Endothelial cell of umbilical vein (primary cell): Measurements from ENCODE around the gene RFPL1. TPM values are rescaled to one million over a fixed set of nuclear protein-coding genes. Genes with fewer than 3 reads are reported as not detected.

ENCODE experiments used
- BruUV-seq: library from RNA; stranded (reverse); fragments of 400-500 nt; replicated peaks from 2 replicates; lab custom pipeline; 2021; lab: Mats Ljungman, UMichigan
- CTCF ChIA-PET: fragments of 300-600, 350-600 bp; sonication (Branson Sonifier 250); formaldehyde crosslinking; loops from one replicate; lab custom pipeline; 2021; ENCODE audit warnings: antibody characterized with exemption, inconsistent platforms; lab: Charles Lee
- POLR2A ChIA-PET: fragments of 300-600, 350-600 bp; sonication (Branson Sonifier 250); formaldehyde crosslinking; loops from one replicate; lab custom pipeline; 2021; ENCODE audit warnings: antibody characterized with exemption, inconsistent platforms; lab: Charles Lee
- DNase-seq: peaks from one replicate; pipeline ENCODE4 v3.0.0-alpha.2; 2011; ENCODE audit warnings: low read depth, low spot score
- FAIRE-seq: peaks from 2 replicates; lab custom pipeline; 2011; peaks lifted over from hg19 to GRCh38; lab: Jason Lieb, UNC
- H2AFZ ChIP-seq: 2 replicates; pipeline ENCODE4 v1.6.0; 2012; ENCODE audit warnings: low read depth, low read length, control low read depth, inconsistent platforms
- H3K27ac ChIP-seq: 2 replicates; pipeline ENCODE4 v1.5.1; 2011; ENCODE audit warnings: low read depth, mild to moderate bottlenecking, control low read depth, low read length, moderate library complexity; ENCODE audit not compliant: insufficient read depth
- H3K27me3 ChIP-seq, 2 experiments: 2 replicates each; pipeline versions ENCODE4 v1.6.0 to v1.6.1; 2011; ENCODE audit warnings: low read length in 2 of 2, mixed read lengths in 1 of 2; ENCODE audit not compliant: control insufficient read depth in 2 of 2, insufficient read depth in 2 of 2
- H3K36me3 ChIP-seq, 2 experiments: 2 replicates in 1 of 2; 3 replicates in 1 of 2; pipeline ENCODE4 v1.5.1; 2011; ENCODE audit warnings: low read length in 2 of 2, mild to moderate bottlenecking in 1 of 2, moderate library complexity in 1 of 2; ENCODE audit not compliant: control insufficient read depth in 2 of 2, insufficient read depth in 2 of 2; ENCODE audit errors: extremely low read depth in 1 of 2
- H3K4me1 ChIP-seq: 3 replicates; pipeline ENCODE4 v1.5.1; 2011; ENCODE audit warnings: mild to moderate bottlenecking, low read length; ENCODE audit not compliant: control insufficient read depth, insufficient read depth; ENCODE audit errors: extremely low read depth
- H3K4me2 ChIP-seq: 2 replicates; pipeline ENCODE4 v1.6.1; 2011; ENCODE audit warnings: low read length, control low read depth, mixed read lengths; ENCODE audit not compliant: insufficient read depth
- H3K4me3 ChIP-seq, 3 experiments: fragments of 200-600 bp in 1 of 3; sonication (generic), shearing (Covaris generic) in 1 of 3; replicated peaks in 1 of 3; 2 replicates each; pipeline ENCODE4 v1.5.1; 2011 to 2016; ENCODE audit warnings: control low read depth in 3 of 3, low read length in 3 of 3, mild to moderate bottlenecking in 2 of 3, inconsistent platforms in 1 of 3, low read depth in 1 of 3, moderate library complexity in 1 of 3; ENCODE audit not compliant: insufficient read depth in 1 of 3
- H3K79me2 ChIP-seq: 2 replicates; pipeline ENCODE4 v1.6.0; 2012; ENCODE audit warnings: low read length, inconsistent platforms; ENCODE audit not compliant: control insufficient read depth, insufficient read depth
- H3K9ac ChIP-seq: replicated peaks from 2 replicates; pipeline ENCODE3; 2011; ENCODE audit warnings: low read length, control low read depth; ENCODE audit not compliant: insufficient read depth; ENCODE audit errors: extremely low read depth
- H3K9me1 ChIP-seq: replicated peaks from 3 replicates; pipeline ENCODE4 v1.6.0; 2011; ENCODE audit warnings: mild to moderate bottlenecking, low read length; ENCODE audit not compliant: control insufficient read depth, insufficient read depth; ENCODE audit errors: extremely low read depth
- H3K9me3 ChIP-seq: replicated peaks from 2 replicates; pipeline ENCODE4 v1.5.1; 2012; ENCODE audit warnings: low read length, inconsistent platforms; ENCODE audit not compliant: control insufficient read depth, insufficient read depth
- H4K20me1 ChIP-seq: replicated peaks from 2 replicates; pipeline ENCODE3; 2011; ENCODE audit warnings: mild to moderate bottlenecking, low read length; ENCODE audit not compliant: control insufficient read depth, insufficient read depth; ENCODE audit errors: extremely low read depth
- CTCF ChIP-seq, 2 donors: IDR thresholded peaks; 1 replicate in 1 of 2; 2 replicates in 1 of 2; pipeline ENCODE4 v1.5.1; 2011; ENCODE audit warnings: low read length in 2 of 2, mild to moderate bottlenecking in 2 of 2, moderate library complexity in 2 of 2, control low read depth in 1 of 2, inconsistent platforms in 1 of 2, low read depth in 1 of 2; ENCODE audit not compliant: insufficient read depth in 1 of 2; ENCODE audit errors: extremely low read depth in 1 of 2
- FOS ChIP-seq: IDR thresholded peaks from 2 replicates; pipeline ENCODE4 v1.6.1; 2011; ENCODE audit warnings: mild to moderate bottlenecking, low read length, moderate library complexity, borderline replicate concordance; ENCODE audit not compliant: insufficient read depth
- GATA2 ChIP-seq: IDR thresholded peaks from 2 replicates; pipeline ENCODE4 v1.7.0; 2011; ENCODE audit warnings: low read depth, mild to moderate bottlenecking, moderate library complexity, mixed read lengths, low read length; ENCODE audit not compliant: insufficient read length, insufficient read depth
- MAX ChIP-seq: IDR thresholded peaks from 2 replicates; pipeline ENCODE4 v1.6.1; 2011; ENCODE audit not compliant: insufficient read depth, insufficient read length
- POLR2AphosphoS5 ChIP-seq: IDR thresholded peaks from 2 replicates; pipeline ENCODE4 v1.6.1; 2012; ENCODE audit warnings: low read depth, mild to moderate bottlenecking, control low read depth, low read length, moderate library complexity; ENCODE audit not compliant: insufficient read depth
- dilution Hi-C: fragments of 300-500 bp; cut with MboI; formaldehyde crosslinking; loops from one replicate; pipeline ENCODE4 v1.15.0; 2019; ENCODE audit warnings: low sequenced_read_pairs; ENCODE audit not compliant: extremely low pct_ligation_motif_present
- intact Hi-C: fragments of 100-400 bp; cut with micrococcal nuclease; formaldehyde crosslinking; loops from one replicate; pipeline ENCODE4 v1.10.0; 2022
- polyA plus RNA-seq, 4 experiments: library from polyadenylated mRNA; depleted of rRNA in 3 of 4; stranded (reverse) in 3 of 4; unstranded in 1 of 4; fragments of >200 nt; gene quantifications; 2 replicates each; pipeline versions ENCODE4 v1.2.1 to v1.2.3, GENCODE V29; 2011 to 2012; ENCODE audit warnings: missing spikeins in 1 of 4
- total RNA-seq: library from RNA; stranded (reverse); gene quantifications from 2 replicates; pipeline ENCODE4 v1.2.3, GENCODE V29; 2021

Gene RFPL1
- total and polyA plus RNA-seq, 2 donors (not counting 3 experiments of a cell fraction or from before 2014, with no cell fraction given): not detected

- H3K9ac ChIP-seq: no peak overlapping the region
- no peak overlapping the region for H3K4me3 ChIP-seq
- FAIRE-seq: no peak
- ChIA-PET CTCF (interaction anchor here (1.5 kb wide), 1 partner anchor 28 kb away, joined by 3 read pairs; no protein-coding TSS in a partner anchor), POLR2A (no interaction called here)
- intact Hi-C loops: no loop called here
- no peaks in the 10 kb centered on the region for H3K27me3 ChIP-seq
- no peak for DNase-seq
- no peak for TF ChIP-seq FOS
- no peaks in the 10 kb centered on the region for H3K79me2 ChIP-seq
- dilution Hi-C loops: no loop called here
- no peaks in the 10 kb centered on the region for H4K20me1 ChIP-seq
- H3K4me2 ChIP-seq: no peak overlapping the region
- H3K9me1 ChIP-seq: no peaks in the 10 kb centered on the region
- H3K27ac ChIP-seq: no peak overlapping the region
- no peaks in the 10 kb centered on the region for H3K4me1 ChIP-seq
- no peaks in the 10 kb centered on the region for H3K9me3 ChIP-seq
- no peak overlapping the region for H2AFZ ChIP-seq
- no peaks in the 10 kb centered on the region for H3K36me3 ChIP-seq
- no TSS peak for BruUV-seq
Observed at GRCh38 chr22:29443861-29444792, 5.7 kb downstream of the RFPL1 start.

GRCh38 chr22:29445508-29445907, 7.1 kb downstream of the RFPL1 start:
- TF ChIP-seq POLR2AphosphoS5: no peak
- no peak for TF ChIP-seq GATA2
- TF ChIP-seq CTCF (IDR thresholded peaks at IDR 0.05; ENCODE audit: extremely low read depth in 1 of 2, insufficient read depth in 1 of 2, low read depth in 1 of 2, low read length in 2 of 2): no peak
- TF ChIP-seq MAX: no peak
- no peak for TF ChIP-seq FOS
- POLR2A ChIA-PET: no interaction called here
- CTCF ChIA-PET: no interaction called here
- Histone ChIP-seq H3K9me3 (no peaks in the 10 kb centered on the region), H3K4me3 (no peak overlapping the region), H3K27ac (no peak overlapping the region), H3K27me3 (no peaks in the 10 kb centered on the region), H3K79me2 (no peaks in the 10 kb centered on the region), H2AFZ (no peak overlapping the region), H3K4me2 (no peak overlapping the region), H4K20me1 (no peaks in the 10 kb centered on the region), H3K4me1 (no peaks in the 10 kb centered on the region), H3K9me1 (no peaks in the 10 kb centered on the region), H3K36me3 (no peaks in the 10 kb centered on the region), H3K9ac (no peak overlapping the region)
- intact Hi-C loops (no loop called here), dilution Hi-C loops (no loop called here)
- FAIRE-seq (no peak), DNase-seq (no peak)
- BruUV-seq: no TSS peak
